ENCODE data around the gene ZCCHC24.

ZCCHC24 gene

DNA sequence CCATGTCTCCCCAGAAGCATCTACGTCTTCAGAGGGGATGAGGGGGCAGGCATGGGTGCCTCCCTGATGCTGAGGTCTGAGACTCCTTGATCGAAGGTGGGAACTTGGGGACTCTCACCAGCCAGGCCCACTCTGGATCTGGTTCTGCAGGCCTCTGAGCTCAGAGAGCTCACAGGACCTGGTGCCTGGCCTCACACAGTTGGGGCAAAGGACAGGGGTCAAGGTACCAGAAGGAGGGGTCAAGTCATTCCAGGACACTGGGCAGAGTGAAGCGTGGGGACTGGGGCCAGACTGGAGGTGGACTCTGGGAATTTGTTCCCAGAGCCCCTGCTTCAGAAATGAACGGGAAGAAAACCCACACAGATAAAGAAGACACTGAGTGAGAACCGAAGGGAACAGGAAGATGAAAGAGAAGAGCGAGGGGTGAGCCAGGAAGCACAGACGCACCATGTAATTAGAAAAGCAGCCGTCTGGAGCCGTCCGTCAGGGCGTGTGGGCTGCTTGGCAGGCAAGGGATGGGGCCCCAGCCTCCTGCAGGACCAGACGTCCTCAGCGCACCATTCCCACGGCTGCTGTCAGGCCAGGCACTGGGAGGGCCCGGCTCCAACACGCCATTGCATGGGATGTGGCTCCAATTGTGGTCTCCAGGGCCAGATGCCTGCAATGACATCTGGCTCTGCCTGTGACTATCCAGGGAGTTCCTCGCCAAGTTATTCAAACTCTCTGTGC is 47.7 kb downstream of the ZCCHC24 start:
- no peak for DNase-seq (ENCODE audit: low read depth)

- DNase-seq (ENCODE audit: low read depth): no peak
Observed at GRCh38 chr10:79397051-79397450, 48.4 kb downstream of the ZCCHC24 start.

- no peak for DNase-seq (ENCODE audit: low read depth)
Observed at GRCh38 chr10:79396520-79396919, 48.9 kb downstream of the ZCCHC24 start.

DNA sequence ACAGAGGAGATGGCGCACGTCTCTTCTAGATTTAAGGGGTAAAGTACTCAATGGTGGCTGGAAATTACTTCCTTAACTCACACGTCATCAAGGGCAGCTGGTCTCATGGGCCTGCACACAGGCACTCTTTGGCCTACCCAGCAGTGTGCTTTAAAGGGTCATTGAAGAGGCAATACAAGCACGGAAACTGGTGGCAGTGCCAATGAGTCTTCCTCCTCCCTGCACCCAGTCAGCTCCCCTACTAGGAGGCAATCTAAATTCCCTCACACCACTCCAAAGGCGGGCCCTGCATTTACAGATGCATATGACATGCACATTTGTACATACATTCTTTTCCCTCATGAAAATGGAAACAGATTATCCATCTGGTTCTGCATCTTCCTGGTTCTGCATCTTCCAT is 50.8 kb downstream of the ZCCHC24 start:
- DNase-seq (ENCODE audit: low read depth): no peak

DNA sequence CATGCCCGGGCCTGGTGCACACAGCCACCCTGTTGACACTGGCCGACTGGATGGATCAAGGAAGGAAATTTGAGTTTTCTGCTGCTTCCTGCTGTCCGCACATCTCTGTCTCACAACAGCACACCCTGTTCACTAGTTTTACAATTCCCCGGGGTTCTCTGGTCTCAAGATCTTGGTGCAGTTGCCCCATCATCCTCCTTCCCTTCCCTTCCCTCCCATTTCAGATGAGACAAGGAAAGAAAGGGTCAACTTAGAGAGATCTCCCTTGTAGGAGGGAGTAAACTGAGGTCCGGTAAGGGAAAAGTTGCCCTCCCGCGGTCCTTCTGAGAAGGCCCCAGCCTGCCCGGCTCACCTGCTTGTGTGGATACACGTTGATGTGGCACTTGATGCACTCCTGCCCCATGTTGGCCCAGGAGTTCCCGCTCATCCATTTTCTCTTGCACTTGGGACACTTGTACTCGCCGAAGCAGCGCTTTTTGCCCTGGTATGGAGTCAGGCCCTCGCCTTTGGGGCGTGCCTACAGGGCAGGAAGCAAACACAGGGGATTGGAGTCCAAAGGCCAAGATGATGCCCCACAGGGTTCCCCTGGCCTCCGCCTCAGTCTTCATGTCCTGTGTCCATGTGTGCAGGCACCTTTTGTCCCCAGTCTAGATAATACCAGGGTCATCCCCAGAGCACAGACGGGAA is 51.4 kb downstream of the ZCCHC24 start:
- DNase-seq (ENCODE audit: low read depth): no peak

DNA sequence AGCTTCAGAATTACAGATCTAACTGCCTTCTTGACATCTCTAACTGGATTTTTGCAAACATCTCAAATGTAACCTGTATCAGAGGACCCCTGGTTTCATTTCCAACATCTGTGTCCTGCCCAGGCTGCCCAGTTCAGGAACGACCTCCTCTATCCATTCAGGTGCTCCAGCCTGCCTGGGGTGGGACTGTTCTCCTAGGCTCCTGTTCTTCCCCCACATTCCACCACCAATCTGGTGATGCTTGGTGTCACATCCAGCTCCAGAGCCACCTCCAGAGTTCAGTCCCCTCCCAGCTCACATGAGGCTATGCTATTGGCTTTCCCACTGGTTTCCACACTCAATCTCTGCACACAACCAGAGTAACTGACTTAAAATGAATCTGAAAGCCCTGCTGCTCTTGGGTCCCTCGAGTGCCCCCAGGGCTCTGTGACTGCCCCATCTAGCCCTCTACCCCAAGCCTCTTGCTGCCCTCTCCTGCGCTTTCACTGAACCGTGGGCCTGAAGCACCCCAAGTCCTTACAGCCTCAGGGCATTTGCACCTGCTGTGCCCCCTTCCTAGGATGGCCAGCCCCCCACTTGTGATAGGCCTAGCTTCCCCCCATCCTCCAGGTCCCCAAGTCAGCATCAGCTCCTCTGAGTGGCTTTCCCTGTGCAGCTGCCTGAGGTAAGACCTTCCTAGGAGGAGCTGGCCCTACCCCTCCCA is 52.1 kb downstream of the ZCCHC24 start:
- DNase-seq (ENCODE audit: low read depth): no peak

DNA sequence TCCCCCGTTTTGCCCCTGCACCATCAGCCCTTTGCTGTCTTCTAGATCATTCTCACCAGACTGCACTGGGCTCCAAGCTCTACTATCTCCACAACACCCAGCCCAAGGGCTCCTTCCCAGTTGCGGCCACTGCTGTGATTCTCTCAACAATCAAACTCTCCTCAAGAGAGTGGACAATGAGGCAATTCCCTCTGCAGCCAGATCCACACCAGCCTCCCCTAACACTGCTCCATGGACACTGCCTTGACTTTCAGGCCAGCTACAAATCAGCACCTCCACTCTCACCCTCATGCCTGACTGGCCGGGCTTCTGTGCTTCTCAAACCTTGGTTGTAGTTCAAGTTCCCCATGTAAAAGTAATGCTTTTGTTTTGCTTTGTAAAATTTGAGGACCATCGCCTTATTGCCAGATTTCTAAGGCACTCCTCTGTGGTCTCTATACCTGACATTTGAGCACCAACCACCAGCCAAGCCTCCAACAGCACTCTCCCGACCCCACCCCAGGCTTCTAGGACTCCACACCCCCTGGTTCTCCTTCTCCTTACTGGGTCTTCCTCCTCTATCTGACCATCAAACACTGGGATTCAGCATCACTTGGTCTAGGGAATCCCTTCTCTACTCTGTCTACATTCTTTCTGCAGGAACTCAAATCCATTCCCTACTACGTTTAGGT is 52.8 kb downstream of the ZCCHC24 start:
- DNase-seq (ENCODE audit: low read depth): no peak

DNA sequence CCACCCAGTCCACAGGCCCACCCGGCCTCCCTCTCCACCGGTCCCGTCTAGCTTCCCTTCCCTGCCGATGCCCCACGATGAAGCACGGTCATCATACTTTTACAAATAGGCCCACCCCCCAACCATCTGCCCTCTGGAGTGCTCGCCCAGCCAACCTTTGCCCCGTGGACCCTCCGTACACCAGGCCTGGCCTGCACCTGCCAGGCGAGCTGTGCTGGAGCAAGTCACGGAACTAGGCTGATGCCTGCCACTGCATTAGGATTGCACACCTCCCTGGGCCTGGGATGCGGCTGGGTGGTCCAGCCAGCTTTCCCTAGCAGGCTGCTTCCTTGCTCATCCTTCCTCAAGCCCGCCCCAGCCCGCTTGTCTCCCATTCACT is 53.4 kb downstream of the ZCCHC24 start:
- DNase-seq (ENCODE audit: low read depth): no peak

GRCh38 chr10:79391231-79392019 is 54.0 kb downstream of the ZCCHC24 start:
- DNase-seq (ENCODE audit: low read depth): no peak

DNA sequence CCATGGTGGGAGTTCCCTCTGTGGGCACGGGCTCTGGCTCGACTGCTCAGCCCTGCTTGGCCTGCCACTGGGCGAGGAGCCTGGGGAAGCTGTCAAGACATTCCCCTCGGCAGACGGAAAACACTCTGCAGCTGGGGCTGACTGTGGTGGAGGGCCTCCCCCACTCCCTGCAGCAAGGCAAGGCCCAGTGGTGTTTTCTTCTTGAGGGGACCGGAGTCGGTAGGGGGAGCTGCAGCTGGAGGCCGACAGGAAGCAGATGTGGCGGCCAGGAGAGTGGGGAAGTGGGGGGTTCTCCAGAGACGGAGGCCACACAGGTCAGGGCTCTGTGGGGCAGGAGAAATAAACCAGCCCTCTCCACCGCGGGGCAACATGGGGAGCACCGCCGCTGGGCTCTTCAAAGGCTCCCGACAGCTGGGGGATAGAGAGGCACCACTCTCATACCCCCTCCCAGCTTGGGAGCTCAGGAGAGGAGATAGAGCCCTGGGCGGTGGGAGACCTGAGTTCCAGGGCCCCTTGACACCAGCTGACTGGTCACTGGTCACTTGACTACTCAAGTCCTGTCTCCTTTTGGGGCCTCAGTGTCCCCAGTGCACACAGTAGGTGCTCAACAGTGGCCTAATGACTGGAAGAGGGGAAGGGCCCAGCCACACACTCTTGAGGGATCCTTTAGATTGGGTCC is 54.7 kb downstream of the ZCCHC24 start:
- DNase-seq (ENCODE audit: low read depth): no peak

DNA sequence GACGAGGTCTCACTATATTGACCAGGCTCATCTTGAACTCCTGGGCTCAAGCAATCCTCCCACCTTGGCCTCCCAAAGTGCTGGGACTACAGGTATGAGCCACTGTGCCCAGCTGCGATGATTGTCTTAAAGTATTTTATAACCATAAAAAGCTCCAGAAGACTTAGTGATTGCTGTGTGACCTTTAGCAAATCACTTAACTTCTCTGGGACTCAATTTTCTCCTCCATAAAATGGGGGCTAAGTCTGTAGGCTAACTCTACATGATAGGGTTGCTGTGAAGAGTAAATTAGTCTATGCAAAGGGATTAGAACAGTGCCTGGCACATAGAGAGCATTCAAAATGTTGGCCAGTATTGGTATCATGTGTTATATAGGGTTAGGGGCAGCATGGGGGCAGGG is 55.4 kb downstream of the ZCCHC24 start:
- DNase-seq (ENCODE audit: low read depth): no peak

DNA sequence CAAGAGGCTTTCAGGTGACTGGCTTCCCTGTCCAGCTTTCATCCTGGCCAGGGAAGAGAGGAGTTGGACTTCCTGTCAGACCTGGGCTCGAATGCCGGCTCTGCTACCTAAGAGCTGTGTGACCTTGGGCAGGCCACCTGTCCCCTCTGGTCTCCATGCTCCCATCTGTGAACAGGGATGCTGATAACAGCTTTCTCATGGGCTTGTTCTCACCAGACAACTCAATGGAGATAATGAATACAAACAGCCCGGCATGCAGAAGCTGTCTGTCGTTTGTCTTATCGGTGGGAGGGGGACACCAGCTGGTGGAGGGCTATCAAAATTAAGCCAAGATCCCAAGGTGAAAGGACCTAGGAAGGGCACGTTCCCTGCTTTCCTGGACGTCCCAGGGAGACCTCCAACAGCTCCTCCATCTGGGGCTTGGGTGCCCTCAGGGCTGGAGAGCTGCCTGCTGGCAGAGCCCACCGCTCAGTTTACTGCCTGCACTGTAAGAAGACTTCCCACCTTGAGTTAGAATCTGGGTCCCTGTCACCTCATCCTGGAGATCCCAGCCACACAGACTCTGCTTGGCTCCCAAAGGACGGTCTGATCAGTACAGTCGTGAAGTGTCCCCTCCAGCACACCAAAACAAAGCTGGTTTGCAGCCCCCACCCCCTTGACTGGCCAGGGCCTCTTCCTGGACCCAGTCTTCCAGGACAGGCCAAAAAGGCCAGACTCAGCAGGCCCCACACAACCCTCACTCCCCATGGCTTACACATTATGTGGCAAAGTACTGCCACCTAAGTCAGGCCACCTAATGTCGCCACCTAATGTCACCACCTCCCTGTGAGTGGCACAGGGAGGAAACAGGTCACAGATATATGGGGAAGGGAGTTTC is 57.2 kb downstream of the ZCCHC24 start:
- no peak for DNase-seq (ENCODE audit: low read depth)

DNA sequence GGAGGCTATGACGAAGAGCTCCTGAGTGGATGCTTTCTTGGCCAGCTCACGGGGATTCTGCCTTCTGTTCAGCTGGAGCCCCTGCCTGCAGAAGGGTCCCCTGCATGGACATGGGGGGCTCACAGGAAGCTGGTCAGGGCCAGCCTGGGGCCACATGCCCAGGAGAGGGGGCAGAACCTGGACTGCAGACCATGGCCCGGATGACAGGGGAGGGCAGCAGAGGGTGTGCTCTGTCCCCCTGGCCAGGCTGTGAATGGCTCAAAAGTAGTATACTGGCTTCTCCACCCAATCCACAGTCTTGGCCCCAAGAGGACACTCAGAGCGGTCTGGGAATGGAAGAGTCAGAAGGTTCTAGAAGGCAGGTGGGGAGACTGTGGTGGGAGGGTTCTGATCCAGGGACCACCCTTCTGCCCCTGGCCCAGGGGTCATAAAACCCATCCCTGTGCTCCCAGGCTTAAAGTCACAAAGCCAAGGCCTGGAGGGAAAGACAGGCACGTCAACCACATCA is 57.9 kb downstream of the ZCCHC24 start:
- DNase-seq (ENCODE audit: low read depth): no peak

- no peak for DNase-seq (ENCODE audit: low read depth)
Observed at GRCh38 chr10:79386637-79387465, 58.6 kb downstream of the ZCCHC24 start.

- DNase-seq (ENCODE audit: low read depth): no peak
Observed at GRCh38 chr10:79385804-79386531, 59.5 kb downstream of the ZCCHC24 start.

DNA sequence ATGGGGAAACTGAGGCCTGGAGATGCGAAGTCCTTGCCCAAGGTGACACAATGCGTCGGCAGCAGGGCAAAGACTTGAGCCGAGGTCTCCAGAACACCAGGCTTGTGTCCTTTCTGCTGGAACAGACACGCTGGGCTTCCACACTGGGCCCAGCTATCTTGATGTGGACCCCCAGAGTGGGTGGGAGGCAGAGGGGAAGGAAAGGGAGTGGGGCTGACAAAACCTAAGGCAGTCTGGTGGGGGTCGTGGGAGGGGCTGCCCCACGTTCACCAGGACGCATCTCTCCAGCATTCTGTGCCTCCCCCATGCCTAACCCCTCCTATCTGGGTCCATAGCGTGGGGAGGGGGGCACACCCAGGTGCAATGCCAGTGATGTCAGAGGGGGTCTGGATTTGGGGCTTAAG is 60.0 kb downstream of the ZCCHC24 start:
- DNase-seq (ENCODE audit: low read depth): no peak

DNA sequence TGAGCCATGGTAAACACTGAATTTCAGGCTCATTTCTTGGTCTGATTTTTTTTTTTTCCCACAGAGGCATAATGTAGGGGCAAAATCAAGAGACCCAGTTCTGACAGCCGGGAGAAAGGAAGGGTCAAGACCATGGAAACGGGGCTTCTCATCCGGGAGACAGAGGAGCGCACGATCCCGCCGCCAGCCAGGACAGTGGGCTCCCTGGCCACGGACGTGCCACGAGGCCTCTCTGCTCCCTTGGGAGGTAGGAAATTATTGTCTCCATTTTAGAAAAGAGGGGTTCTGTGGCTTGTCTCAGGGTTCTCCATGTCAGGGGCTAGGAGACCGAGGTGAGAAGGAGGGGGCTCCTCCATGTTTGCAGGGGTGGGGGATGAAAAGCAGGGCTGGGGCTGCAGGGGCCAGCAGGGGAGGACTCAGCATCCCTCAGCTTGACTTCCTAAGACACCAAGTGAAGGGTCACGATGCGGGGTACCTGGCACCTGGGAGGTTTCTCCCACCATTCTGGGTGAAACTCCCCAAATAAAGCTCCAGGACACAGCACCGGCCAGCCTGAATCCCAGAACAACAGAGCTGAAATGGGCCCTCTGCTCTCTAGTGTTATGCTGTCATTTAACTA is 60.5 kb downstream of the ZCCHC24 start:
- no peak for DNase-seq (ENCODE audit: low read depth)

Measured in activated T-cell treated with anti-CD3 and anti-CD28 coated beads for 1 hour (primary cell).